ENCODE results near the gene TLR9. TPM values are rescaled to one million over a fixed set of nuclear protein-coding genes. Genes with fewer than 3 reads are reported as not detected.
A peak's percentile ranks its signal among the peaks of the same experiment; 100 is the strongest.

The TLR9 gene
- total RNA-seq, 2 donors from 2014 or later, result 1.2 to 2.3 TPM

- Mint-ChIP-seq H3K27ac (no peak overlapping the region), H3K36me3 (ENCODE audit: insufficient read depth in 2 of 2) (peaks cover 8 to 19% of the 10 kb centered on the region in 2 donors), H3K4me1 (ENCODE audit: low read depth) (peaks cover 41% of the 10 kb centered on the region)
Observed at GRCh38 chr3:52215351-52215750, 10.1 kb downstream of the TLR9 start.

GRCh38 chr3:52213901-52214300 lies 11.5 kb downstream of the TLR9 start:
- DNase-seq (no peak), ATAC-seq (replicated peaks in 1 of 2) (no peak)
- H3K27me3 Mint-ChIP-seq (ENCODE audit: low read depth), result no peaks in the 10 kb centered on the region
- peaks cover 34% of the 10 kb centered on the region for H3K4me1 Mint-ChIP-seq (ENCODE audit: low read depth)
- peak overlapping the region; percentile 13 for H3K27ac Mint-ChIP-seq
- no peak overlapping the region for H3K4me3 Mint-ChIP-seq
- H3K9me3 Mint-ChIP-seq, result no peaks in the 10 kb centered on the region
- peaks cover 8 to 25% of the 10 kb centered on the region in 2 donors for H3K36me3 Mint-ChIP-seq (ENCODE audit: insufficient read depth in 2 of 2)

More at GRCh38 chr3:52215351-52215750, 10.1 kb downstream of the TLR9 start:
- no peak for ATAC-seq (replicated peaks in 1 of 2)
- DNase-seq, result no peak
- H3K9me3 Mint-ChIP-seq, result no peaks in the 10 kb centered on the region
- H3K4me3 Mint-ChIP-seq, result no peak overlapping the region
- no peaks in the 10 kb centered on the region for H3K27me3 Mint-ChIP-seq (ENCODE audit: low read depth)

GRCh38 chr3:52213005-52213404 lies 12.4 kb downstream of the TLR9 start:
- ATAC-seq (replicated peaks in 1 of 2), result no peak
- Mint-ChIP-seq H3K9me3 (no peaks in the 10 kb centered on the region), H3K27ac (no peak overlapping the region), H3K4me3 (no peak overlapping the region), H3K27me3 (ENCODE audit: low read depth) (no peaks in the 10 kb centered on the region), H3K4me1 (ENCODE audit: low read depth) (peaks cover 26% of the 10 kb centered on the region), H3K36me3 (ENCODE audit: insufficient read depth in 2 of 2) (peaks cover 8 to 25% of the 10 kb centered on the region in 2 donors)
- no peak for DNase-seq

- no peak for ATAC-seq (replicated peaks in 1 of 2)
- H3K27ac Mint-ChIP-seq, result no peak overlapping the region
- peaks cover 12 to 37% of the 10 kb centered on the region in 2 donors for H3K36me3 Mint-ChIP-seq (ENCODE audit: insufficient read depth in 2 of 2)
- DNase-seq, result no peak
- H3K4me1 Mint-ChIP-seq (ENCODE audit: low read depth), result peaks cover 10% of the 10 kb centered on the region
- no peaks in the 10 kb centered on the region for H3K9me3 Mint-ChIP-seq
- no peaks in the 10 kb centered on the region for H3K27me3 Mint-ChIP-seq (ENCODE audit: low read depth)
- no peak overlapping the region for H3K4me3 Mint-ChIP-seq
Observed at GRCh38 chr3:52211268-52211891, 14.1 kb downstream of the TLR9 start.

- H3K4me3 Mint-ChIP-seq, result no peak overlapping the region
- H3K36me3 Mint-ChIP-seq (ENCODE audit: insufficient read depth in 2 of 2), result peaks cover 14 to 37% of the 10 kb centered on the region in 2 donors
- peaks cover 10% of the 10 kb centered on the region for H3K4me1 Mint-ChIP-seq (ENCODE audit: low read depth)
- no peak for ATAC-seq (replicated peaks in 1 of 2)
- DNase-seq, result no peak
- no peaks in the 10 kb centered on the region for H3K27me3 Mint-ChIP-seq (ENCODE audit: low read depth)
- no peak overlapping the region for H3K27ac Mint-ChIP-seq
- no peaks in the 10 kb centered on the region for H3K9me3 Mint-ChIP-seq
Observed at GRCh38 chr3:52210550-52211046, 14.8 kb downstream of the TLR9 start.

- no peak for ATAC-seq (replicated peaks in 1 of 2)
- Mint-ChIP-seq H3K27ac (no peak overlapping the region), H3K4me3 (no peak overlapping the region), H3K4me1 (ENCODE audit: low read depth) (peaks cover 10% of the 10 kb centered on the region), H3K36me3 (ENCODE audit: insufficient read depth in 2 of 2) (peaks cover 11 to 35% of the 10 kb centered on the region in 2 donors), H3K27me3 (ENCODE audit: low read depth) (no peaks in the 10 kb centered on the region), H3K9me3 (no peaks in the 10 kb centered on the region)
- DNase-seq, result no peak
Observed at GRCh38 chr3:52210037-52210436, 15.4 kb downstream of the TLR9 start.

- DNase-seq (no peak), ATAC-seq (replicated peaks in 1 of 2) (no peak)
- Mint-ChIP-seq H3K4me1 (ENCODE audit: low read depth) (peaks cover 19% of the 10 kb centered on the region), H3K36me3 (ENCODE audit: insufficient read depth in 2 of 2) (peaks cover 13 to 34% of the 10 kb centered on the region in 2 donors), H3K27me3 (ENCODE audit: low read depth) (no peaks in the 10 kb centered on the region), H3K27ac (no peak overlapping the region), H3K9me3 (no peaks in the 10 kb centered on the region), H3K4me3 (no peak overlapping the region)
Observed at GRCh38 chr3:52208556-52208955, 16.9 kb downstream of the TLR9 start.

- Mint-ChIP-seq H3K36me3 (ENCODE audit: insufficient read depth in 2 of 2) (peaks cover 19 to 41% of the 10 kb centered on the region in 2 donors), H3K27ac (no peak overlapping the region)
- ATAC-seq (replicated peaks in 1 of 2), result no peak
Observed at GRCh38 chr3:52205727-52206372, 19.6 kb downstream of the TLR9 start.

GRCh38 chr3:52204337-52205073 lies 20.9 kb downstream of the TLR9 start:
- Mint-ChIP-seq H3K9me3 (no peaks in the 10 kb centered on the region), H3K27me3 (ENCODE audit: low read depth) (no peaks in the 10 kb centered on the region), H3K4me3 (no peak overlapping the region), H3K4me1 (ENCODE audit: low read depth) (peaks cover 43% of the 10 kb centered on the region), H3K27ac (peak overlapping the region; percentile 62), H3K36me3 (ENCODE audit: insufficient read depth in 2 of 2) (peaks cover 19 to 45% of the 10 kb centered on the region in 2 donors)
- DNase-seq, result peak; percentile 27 to 31
- ATAC-seq (replicated peaks in 1 of 2), result peak; percentile 68 to 89

More at GRCh38 chr3:52205727-52206372, 19.6 kb downstream of the TLR9 start:
- H3K27me3 Mint-ChIP-seq (ENCODE audit: low read depth), result no peaks in the 10 kb centered on the region
- H3K4me1 Mint-ChIP-seq (ENCODE audit: low read depth), result peaks cover 35% of the 10 kb centered on the region
- DNase-seq, result no peak
- H3K9me3 Mint-ChIP-seq, result no peaks in the 10 kb centered on the region
- H3K4me3 Mint-ChIP-seq, result no peak overlapping the region

GRCh38 chr3:52203701-52204100 lies 21.7 kb downstream of the TLR9 start:
- peaks cover 19 to 40% of the 10 kb centered on the region in 2 donors for H3K36me3 Mint-ChIP-seq (ENCODE audit: insufficient read depth in 2 of 2)
- ATAC-seq (replicated peaks in 1 of 2) (no peak), DNase-seq (no peak)
- no peak overlapping the region for H3K4me3 Mint-ChIP-seq
- H3K4me1 Mint-ChIP-seq (ENCODE audit: low read depth), result peaks cover 51% of the 10 kb centered on the region
- H3K27me3 Mint-ChIP-seq (ENCODE audit: low read depth), result no peaks in the 10 kb centered on the region
- no peak overlapping the region for H3K27ac Mint-ChIP-seq
- no peaks in the 10 kb centered on the region for H3K9me3 Mint-ChIP-seq

- Mint-ChIP-seq H3K27ac (peak overlapping the region; percentile 0), H3K4me3 (peak overlapping the region in 1 of 2 donors; percentile 0), H3K4me1 (ENCODE audit: low read depth) (peaks cover 58% of the 10 kb centered on the region), H3K9me3 (no peaks in the 10 kb centered on the region), H3K27me3 (ENCODE audit: low read depth) (no peaks in the 10 kb centered on the region), H3K36me3 (ENCODE audit: insufficient read depth in 2 of 2) (peaks cover 17 to 37% of the 10 kb centered on the region in 2 donors)
- ATAC-seq (replicated peaks in 1 of 2) (no peak), DNase-seq (no peak)
Observed at GRCh38 chr3:52202384-52203077, 22.9 kb downstream of the TLR9 start.

- Mint-ChIP-seq H3K9me3 (no peaks in the 10 kb centered on the region), H3K27ac (peak overlapping the region; percentile 15), H3K4me1 (ENCODE audit: low read depth) (peaks cover 72% of the 10 kb centered on the region), H3K4me3 (peak overlapping the region in 1 of 2 donors; percentile 13), H3K36me3 (ENCODE audit: insufficient read depth in 2 of 2) (peaks cover 15 to 28% of the 10 kb centered on the region in 2 donors), H3K27me3 (ENCODE audit: low read depth) (no peaks in the 10 kb centered on the region)
- no peak for ATAC-seq (replicated peaks in 1 of 2)
- no peak for DNase-seq
Observed at GRCh38 chr3:52200981-52201679, 24.3 kb downstream of the TLR9 start.

Measured in activated T-cell treated with anti-CD3 and anti-CD28 coated beads, Interleukin-2, amount 50 U/mL, for 72 hours (primary cell).